H1 (cell line): ENCODE results near the gene FAM120A. TPM values are rescaled to one million over a fixed set of nuclear protein-coding genes. Genes with fewer than 3 reads are reported as not detected.

Experiments
- CTCF ChIA-PET: fragments of 300-600 bp; sonication (Branson Sonifier 250); formaldehyde crosslinking; loops from one replicate; lab custom pipeline; 2021; ENCODE audit not compliant: partially characterized antibody; lab: Charles Lee
- POLR2A ChIA-PET: fragments of 300-600 bp; sonication (Branson Sonifier 250); formaldehyde crosslinking; loops from one replicate; lab custom pipeline; 2021; ENCODE audit warnings: inconsistent platforms; ENCODE audit not compliant: partially characterized antibody; lab: Charles Lee
- DNase-seq, 2 experiments: peaks; one replicate each; pipeline versions ENCODE4 v3.0.0 to v3.0.0-alpha.2; 2010 to 2022; ENCODE audit warnings: low spot score in 2 of 2, low read depth in 1 of 2, mixed read lengths in 1 of 2
- FAIRE-seq: peaks from 2 replicates; lab custom pipeline; 2011; peaks lifted over from hg19 to GRCh38; lab: Jason Lieb, UNC
- H2AFZ ChIP-seq: 2 replicates; pipeline ENCODE4 v1.8.1; 2012; ENCODE audit warnings: low read length, inconsistent platforms
- H2AK5ac ChIP-seq: 2 replicates; pipeline ENCODE4 v1.6.1; 2013; ENCODE audit warnings: low read depth, low read length
- H2BK120ac ChIP-seq: replicated peaks from 2 replicates; pipeline ENCODE3; 2013; ENCODE audit warnings: low read depth, low read length, inconsistent platforms
- H2BK12ac ChIP-seq: 2 replicates; pipeline ENCODE4 v1.6.1; 2013; ENCODE audit warnings: low read depth, low read length
- H2BK15ac ChIP-seq: 2 replicates; pipeline ENCODE4 v1.6.1; 2013; ENCODE audit warnings: low read length
- H2BK20ac ChIP-seq: 2 replicates; pipeline ENCODE4 v1.6.1; 2013; ENCODE audit warnings: low read length
- H2BK5ac ChIP-seq: 2 replicates; pipeline ENCODE4 v1.6.1; 2013; ENCODE audit warnings: low read depth, low read length
- H3K14ac ChIP-seq: 2 replicates; pipeline ENCODE4 v1.6.1; 2013; ENCODE audit warnings: inconsistent platforms; ENCODE audit not compliant: insufficient read length
- H3K18ac ChIP-seq: 2 replicates; pipeline ENCODE4 v1.6.1; 2013; ENCODE audit warnings: low read length; ENCODE audit errors: extremely low read depth
- H3K23ac ChIP-seq: 2 replicates; pipeline ENCODE4 v1.6.1; 2013; ENCODE audit warnings: inconsistent platforms; ENCODE audit not compliant: insufficient read length
- H3K23me2 ChIP-seq: 2 replicates; pipeline ENCODE4 v1.6.1; 2013; ENCODE audit warnings: low read depth, low read length
- H3K27ac ChIP-seq: 2 replicates; pipeline ENCODE4 v1.6.1; 2011; ENCODE audit warnings: low read depth, low read length, inconsistent platforms
- H3K27me3 ChIP-seq, 4 experiments: replicated peaks in 1 of 4; 1 replicate in 1 of 4; 2 replicates in 3 of 4; pipeline versions ENCODE4 v1.6.1 to v1.8.1; 2011 to 2013; ENCODE audit warnings: low read length in 3 of 4, mild to moderate bottlenecking in 3 of 4, inconsistent platforms in 2 of 4, mixed read lengths in 2 of 4, moderate library complexity in 1 of 4; ENCODE audit not compliant: control insufficient read depth in 3 of 4, insufficient read depth in 3 of 4; ENCODE audit errors: extremely low read depth in 1 of 4
- H3K36me3 ChIP-seq, 4 experiments: 2 replicates each; pipeline versions ENCODE4 v1.6.1 to v1.8.1; 2011 to 2013; ENCODE audit warnings: mild to moderate bottlenecking in 4 of 4, low read length in 3 of 4, moderate library complexity in 2 of 4, control low read depth in 1 of 4, inconsistent platforms in 1 of 4; ENCODE audit not compliant: insufficient read depth in 4 of 4, control insufficient read depth in 2 of 4
- H3K4ac ChIP-seq: replicated peaks from 2 replicates; pipeline ENCODE3; 2013; ENCODE audit warnings: low read length, low read depth, mixed read lengths, inconsistent platforms; ENCODE audit not compliant: insufficient read length
- H3K4me1 ChIP-seq, 4 experiments: replicated peaks in 1 of 4; 1 replicate in 1 of 4; 2 replicates in 3 of 4; pipeline versions ENCODE4 v1.6.1 to v1.8.1; 2011 to 2013; ENCODE audit warnings: low read length in 3 of 4, inconsistent platforms in 2 of 4, mixed read lengths in 1 of 4; ENCODE audit not compliant: insufficient read depth in 4 of 4, control insufficient read depth in 3 of 4
- H3K4me2 ChIP-seq, 2 experiments: 2 replicates each; pipeline versions ENCODE4 v1.6.1 to v1.8.1; 2011 to 2013; ENCODE audit warnings: low read depth in 2 of 2, low read length in 2 of 2, control low read depth in 1 of 2, inconsistent platforms in 1 of 2, mild to moderate bottlenecking in 1 of 2; ENCODE audit not compliant: insufficient read depth in 1 of 2
- H3K4me3 ChIP-seq, 4 experiments: fragments of 200-600, 300-600 bp in 1 of 4; sonication (generic), shearing (Covaris generic), sonication (Bioruptor Twin) in 1 of 4; 2 replicates each; pipeline versions ENCODE4 v1.5.1 to v1.8.1; 2011 to 2016; ENCODE audit warnings: low read length in 4 of 4, low read depth in 3 of 4, control low read depth in 2 of 4, inconsistent platforms in 2 of 4, mild to moderate bottlenecking in 2 of 4, mixed read lengths in 1 of 4, moderate library complexity in 1 of 4; ENCODE audit not compliant: insufficient read depth in 2 of 4; ENCODE audit errors: extremely low read depth in 1 of 4
- H3K56ac ChIP-seq: replicated peaks from 2 replicates; pipeline ENCODE3; 2013; ENCODE audit warnings: low read depth, mild to moderate bottlenecking, mixed read lengths, low read length, inconsistent platforms; ENCODE audit not compliant: insufficient read length
- H3K79me1 ChIP-seq: 2 replicates; pipeline ENCODE4 v1.6.1; 2013; ENCODE audit warnings: low read depth, low read length, control low read depth
- H3K79me2 ChIP-seq, 2 experiments: 2 replicates each; pipeline versions ENCODE4 v1.6.1 to v1.8.1; 2012 to 2013; ENCODE audit warnings: low read length in 2 of 2, mild to moderate bottlenecking in 2 of 2, inconsistent platforms in 1 of 2; ENCODE audit not compliant: insufficient read depth in 2 of 2, control insufficient read depth in 1 of 2
- H3K9ac ChIP-seq, 4 experiments: replicated peaks in 1 of 4; 1 replicate in 1 of 4; 2 replicates in 3 of 4; pipeline versions ENCODE4 v1.6.1 to v1.8.1; 2011 to 2013; ENCODE audit warnings: low read depth in 3 of 4, low read length in 3 of 4, control low read depth in 2 of 4, mild to moderate bottlenecking in 2 of 4, moderate library complexity in 2 of 4, inconsistent platforms in 1 of 4; ENCODE audit errors: extremely low read depth in 1 of 4
- H3K9me3 ChIP-seq, 2 experiments: 2 replicates each; pipeline versions ENCODE4 v1.6.1 to v1.8.1; 2012 to 2013; ENCODE audit warnings: mild to moderate bottlenecking in 2 of 2, moderate library complexity in 2 of 2, control low read depth in 1 of 2, inconsistent platforms in 1 of 2, low read depth in 1 of 2, low read length in 1 of 2, mixed read lengths in 1 of 2; ENCODE audit not compliant: insufficient read depth in 2 of 2
- H4K20me1 ChIP-seq, 2 experiments: replicated peaks in 1 of 2; 2 replicates each; pipeline versions ENCODE3 to v1.8.1; 2011 to 2013; ENCODE audit warnings: inconsistent platforms in 2 of 2, low read length in 2 of 2, mild to moderate bottlenecking in 1 of 2; ENCODE audit not compliant: insufficient read depth in 2 of 2, control insufficient read depth in 1 of 2
- H4K5ac ChIP-seq: 2 replicates; pipeline ENCODE4 v1.6.1; 2013; ENCODE audit warnings: low read length, low read depth, mixed read lengths, inconsistent platforms; ENCODE audit not compliant: insufficient read length
- H4K8ac ChIP-seq: 2 replicates; pipeline ENCODE4 v1.8.0; 2013; ENCODE audit warnings: mild to moderate bottlenecking, moderate library complexity, low read length, inconsistent platforms; ENCODE audit not compliant: insufficient read depth; ENCODE audit errors: extremely low read depth
- H4K91ac ChIP-seq: replicated peaks from 2 replicates; pipeline ENCODE3; 2013; ENCODE audit warnings: low read length, mixed read lengths, inconsistent platforms; ENCODE audit not compliant: insufficient read length
- USF2 ChIP-seq: IDR thresholded peaks from 2 replicates; pipeline ENCODE4 v1.6.1; 2011; ENCODE audit warnings: low read length, improper control_type of control experiment
- WGBS, 2 experiments: shearing (Covaris generic) in 1 of 2; methylation state at CpG; one replicate each; pipeline versions ENCODE4 v1.1.6 to v1.1.7; 2013 to 2015; ENCODE audit warnings: low lambda C conversion rate in 2 of 2, mixed read lengths in 2 of 2, inconsistent platforms in 1 of 2, low coverage in 1 of 2, missing lambda C conversion rate in 1 of 2; ENCODE audit not compliant: insufficient replicate concordance in 2 of 2, insufficient coverage in 1 of 2, insufficient read length in 1 of 2; ENCODE audit errors: extremely low coverage in 1 of 2, missing lambda C conversion rate in 1 of 2; 5-methylcytosine and 5-hydroxymethylcytosine counted together
- polyA plus RNA-seq, 7 experiments: library from polyadenylated mRNA; depleted of rRNA in 3 of 7; stranded (reverse) in 5 of 7; unstranded in 2 of 7; fragments of >200 nt in 5 of 7; fragments of 200-250 nt in 2 of 7; gene quantifications; 1 replicate in 5 of 7; 2 replicates in 1 of 7; 4 replicates in 1 of 7; pipeline versions ENCODE4 v1.2.1 to v1.2.3, GENCODE V29; 2011 to 2013; ENCODE audit warnings: missing spikeins in 2 of 7, mixed read lengths in 2 of 7
- total RNA-seq: library from RNA; stranded (reverse); fragmentation: NEBNext Ultra II Directional; extraction: Animal tissue kit (Norgen Biotek cat#: 25700); gene quantifications from 2 replicates; pipeline ENCODE4 v1.2.1, GENCODE V29; 2021

FAM120A gene
- total and polyA plus RNA-seq, 2 of the 8 experiments (the other 6 are each of a cell fraction or from before 2014, with no cell fraction given): 24.9 to 54.7 TPM

- no peak for TF ChIP-seq USF2
These were observed 13.4 kb downstream of the FAM120A start for GRCh38 chr9:93464876-93465275.

More at GRCh38 chr9:93464876-93465275, 13.4 kb downstream of the FAM120A start:
- Histone ChIP-seq H2AK5ac (no peak overlapping the region), H3K27me3 (no peaks in the 10 kb centered on the region), H3K4ac (no peak overlapping the region), H3K9me3 (no peaks in the 10 kb centered on the region), H3K18ac (no peak overlapping the region), H3K23ac (no peak overlapping the region), H3K4me3 (peak overlapping the region in 1 of 4 experiments; percentile 3; a peak in 1 of 8 replicates), H2AFZ (no peak overlapping the region), H2BK15ac (no peak overlapping the region), H3K27ac (no peak overlapping the region), H2BK20ac (no peak overlapping the region), H3K36me3 (no peaks in the 10 kb centered on the region), H4K91ac (no peak overlapping the region), H3K9ac (no peak overlapping the region), H4K5ac (no peak overlapping the region), H3K79me1 (peaks cover 9% of the 10 kb centered on the region), H3K14ac (no peak overlapping the region), H2BK5ac (no peak overlapping the region), H3K56ac (no peak overlapping the region), H2BK12ac (no peak overlapping the region), H2BK120ac (no peak overlapping the region), H3K4me1 (peaks cover 8 to 28% (median 20%) of the 10 kb centered on the region in 4 experiments), H3K4me2 (peak overlapping the region; percentile 22 to 33), H4K8ac (no peak overlapping the region), H3K79me2 (peaks cover 18 to 99% of the 10 kb centered on the region in 2 experiments), H4K20me1 (peaks cover 8 to 14% of the 10 kb centered on the region in 2 experiments), H3K23me2 (no peaks in the 10 kb centered on the region)
- DNase-seq (no peak), FAIRE-seq (no peak)
- POLR2A ChIA-PET: interaction anchor here (1.6 to 3.7 kb wide), 3 partner anchors 13 to 119 kb away, joined by 3 to 35 read pairs (median 4); partner anchors contain the start of genes FAM120A and FAM120AOS
- 27% methylated on average over 2 of the region's 2 CpGs; no CpG with 5 or more reads in 1 of the 2 experiments for WGBS, 2 experiments
- CTCF ChIA-PET: interaction anchor here (0.9 to 1.6 kb wide), 3 partner anchors 19 to 101 kb away, joined by 4 to 6 read pairs (median 5); no protein-coding TSS in a partner anchor
